Kidney epithelial cell (primary cell): ENCODE measurements around the gene EPG5. TPM values are rescaled to one million over a fixed set of nuclear protein-coding genes. Genes with fewer than 3 reads are reported as not detected.

Experiments
- DNase-seq: peaks from one replicate; pipeline ENCODE4 v3.0.0-alpha.2; 2010; ENCODE audit warnings: low read depth
- H3K27me3 ChIP-seq: 2 replicates; pipeline ENCODE4 v1.6.0; 2011; ENCODE audit warnings: low read length; ENCODE audit not compliant: control insufficient read depth, insufficient read depth
- H3K36me3 ChIP-seq: 2 replicates; pipeline ENCODE4 v1.5.1; 2011; ENCODE audit warnings: low read length; ENCODE audit not compliant: control insufficient read depth, insufficient read depth
- H3K4me3 ChIP-seq: 2 replicates; pipeline ENCODE4 v1.5.1; 2011; ENCODE audit warnings: low read depth, mild to moderate bottlenecking, control low read depth, low read length
- CTCF ChIP-seq: IDR thresholded peaks from 2 replicates; pipeline ENCODE4 v1.5.1; 2011; ENCODE audit warnings: mild to moderate bottlenecking, moderate library complexity, low read length, control low read depth, inconsistent platforms; ENCODE audit not compliant: insufficient read depth, poor library complexity, severe bottlenecking
- total RNA-seq: library from RNA; depleted of rRNA; stranded (reverse); fragments of >200 nt; gene quantifications from 2 replicates; pipeline ENCODE4 v1.2.3, GENCODE V29; 2015

EPG5 gene
- total RNA-seq, 1 donor from 2014 or later: 38.2 TPM

GRCh38 chr18:45874491-45875184 is 92.5 kb downstream of the EPG5 start:
- DNase-seq: no peak
- H3K4me3 ChIP-seq: no peak overlapping the region
- no peaks in the 10 kb centered on the region for H3K27me3 ChIP-seq
- TF ChIP-seq CTCF: no peak
- H3K36me3 ChIP-seq: peaks cover 1% of the 10 kb centered on the region

- Histone ChIP-seq H3K4me3 (no peak overlapping the region), H3K27me3 (no peaks in the 10 kb centered on the region), H3K36me3 (peaks cover 1% of the 10 kb centered on the region)
- TF ChIP-seq CTCF: no peak
- DNase-seq: no peak
These were observed 95.6 kb downstream of the EPG5 start for GRCh38 chr18:45871431-45872084.

- TF ChIP-seq CTCF: no peak
- no peak overlapping the region for H3K4me3 ChIP-seq
- no peak for DNase-seq
- H3K36me3 ChIP-seq: no peaks in the 10 kb centered on the region
- H3K27me3 ChIP-seq: no peaks in the 10 kb centered on the region
These were observed 96.7 kb downstream of the EPG5 start for GRCh38 chr18:45870419-45870818.

GRCh38 chr18:45865466-45865865 is 101.7 kb downstream of the EPG5 start:
- Histone ChIP-seq H3K4me3 (no peak overlapping the region), H3K36me3 (peaks cover 4% of the 10 kb centered on the region), H3K27me3 (no peaks in the 10 kb centered on the region)
- no peak for DNase-seq
- no peak for TF ChIP-seq CTCF

GRCh38 chr18:45864081-45864480 is 103.0 kb downstream of the EPG5 start:
- H3K27me3 ChIP-seq: no peaks in the 10 kb centered on the region
- DNase-seq: no peak
- H3K36me3 ChIP-seq: peaks cover 4% of the 10 kb centered on the region
- no peak overlapping the region for H3K4me3 ChIP-seq
- TF ChIP-seq CTCF: no peak
